Measurements from ENCODE around the gene TEX14.

GRCh38 chr17:58694302-58694701 is 2.5 kb upstream of the TEX14 start:
- TF ChIP-seq CTCF (IDR thresholded peaks at IDR 0.05) = no peak
- no peak for TF ChIP-seq POLR2AphosphoS5 (IDR thresholded peaks at IDR 0.05)
- no peak for TF ChIP-seq POLR2A (IDR thresholded peaks at IDR 0.05)

Measured in transverse colon (tissue), 4 donors.